ENCODE measurements around the gene SH3RF2. TPM values are rescaled to one million over a fixed set of nuclear protein-coding genes. Genes with fewer than 3 reads are reported as not detected.

SH3RF2 gene
- total RNA-seq, 4 donors from 2014 or later: 19.2 to 97.1 (median 39.1) TPM

- H3K4me1 ChIP-seq: peaks cover 10 to 13% of the 10 kb centered on the region in 2 donors
- H3K9me3 ChIP-seq: no peaks in the 10 kb centered on the region
- in situ Hi-C loops (cut with MboI; ENCODE audit: low sequenced_read_pairs in 4 of 4): no loop called here
- ATAC-seq (peak in 1 of 2 donors; percentile 5), DNase-seq (no peak)
- no peaks in the 10 kb centered on the region for H3K27me3 ChIP-seq
- no peak overlapping the region for H3K4me3 ChIP-seq
- TF ChIP-seq CTCF (IDR thresholded peaks at IDR 0.05 in 4 of 5, conservative IDR thresholded peaks at IDR 0.05 in 1 of 5) (no peak), POLR2A (IDR thresholded peaks at IDR 0.05) (no peak)
- H3K27ac ChIP-seq: peak overlapping the region in 3 of 4 donors; percentile 19 to 59 (median 35)
- H3K36me3 ChIP-seq: no peaks in the 10 kb centered on the region
- intact Hi-C loops (cut with DNase I; ENCODE audit: low total_unique reads): no loop called here
Observed at GRCh38 chr5:146016764-146017484, 80.5 kb downstream of the SH3RF2 start.

GRCh38 chr5:146018514-146019375 lies 82.4 kb downstream of the SH3RF2 start:
- Histone ChIP-seq H3K4me1 (peaks cover 10 to 13% of the 10 kb centered on the region in 2 donors), H3K4me3 (no peak overlapping the region), H3K9me3 (no peaks in the 10 kb centered on the region), H3K36me3 (no peaks in the 10 kb centered on the region), H3K27ac (peak overlapping the region in 3 of 4 donors; percentile 14 to 59 (median 19)), H3K27me3 (no peaks in the 10 kb centered on the region)
- intact Hi-C loops (cut with DNase I; ENCODE audit: low total_unique reads): no loop called here
- TF ChIP-seq POLR2A (IDR thresholded peaks at IDR 0.05) (no peak), CTCF (IDR thresholded peaks at IDR 0.05 in 4 of 5, conservative IDR thresholded peaks at IDR 0.05 in 1 of 5) (no peak)
- in situ Hi-C loops (cut with MboI; ENCODE audit: low sequenced_read_pairs in 4 of 4): no loop called here
- ATAC-seq (peak; percentile 59 to 66), DNase-seq (no peak)

- TF ChIP-seq CTCF (IDR thresholded peaks at IDR 0.05 in 4 of 5, conservative IDR thresholded peaks at IDR 0.05 in 1 of 5): no peak
- no peak for TF ChIP-seq POLR2A (IDR thresholded peaks at IDR 0.05)
- H3K4me3 ChIP-seq: no peak overlapping the region
- H3K27me3 ChIP-seq: no peaks in the 10 kb centered on the region
- intact Hi-C loops (cut with DNase I; ENCODE audit: low total_unique reads): no loop called here
- no peaks in the 10 kb centered on the region for H3K9me3 ChIP-seq
- ATAC-seq (peak in 1 of 2 donors; percentile 24), DNase-seq (no peak)
- H3K27ac ChIP-seq: peak overlapping the region in 1 of 4 donors; percentile 29
- no peaks in the 10 kb centered on the region for H3K36me3 ChIP-seq
- in situ Hi-C loops (cut with MboI; ENCODE audit: low sequenced_read_pairs in 4 of 4): no loop called here
- peaks cover 10 to 19% of the 10 kb centered on the region in 2 donors for H3K4me1 ChIP-seq
Observed at GRCh38 chr5:146020100-146020499, 83.7 kb downstream of the SH3RF2 start.

GRCh38 chr5:146024034-146024433 lies 87.7 kb downstream of the SH3RF2 start:
- DNase-seq: no peak
- Histone ChIP-seq H3K4me1 (peaks cover 3 to 15% of the 10 kb centered on the region in 2 donors), H3K9me3 (no peaks in the 10 kb centered on the region), H3K36me3 (no peaks in the 10 kb centered on the region), H3K4me3 (no peak overlapping the region), H3K27me3 (no peaks in the 10 kb centered on the region), H3K27ac (no peak overlapping the region)
- ATAC-seq: no peak
- intact Hi-C loops (cut with DNase I; ENCODE audit: low total_unique reads): no loop called here
- no peak for TF ChIP-seq POLR2A (IDR thresholded peaks at IDR 0.05)
- in situ Hi-C loops (cut with MboI; ENCODE audit: low sequenced_read_pairs in 4 of 4): no loop called here
